Stimulated activated CD8-positive, alpha-beta memory T cell treated with anti-CD3 and anti-CD28 coated beads, Interleukin-4, amount 100 ng/mL, for 1 hour (primary cell): ENCODE measurements around the gene NCF2.

Experiments
- DNase-seq, 2 donors: peaks; one replicate each; pipeline ENCODE4 v3.0.0-alpha.2; 2020; ENCODE audit warnings: low read depth in 2 of 2, low spot score in 1 of 2

The NCF2 gene

DNA sequence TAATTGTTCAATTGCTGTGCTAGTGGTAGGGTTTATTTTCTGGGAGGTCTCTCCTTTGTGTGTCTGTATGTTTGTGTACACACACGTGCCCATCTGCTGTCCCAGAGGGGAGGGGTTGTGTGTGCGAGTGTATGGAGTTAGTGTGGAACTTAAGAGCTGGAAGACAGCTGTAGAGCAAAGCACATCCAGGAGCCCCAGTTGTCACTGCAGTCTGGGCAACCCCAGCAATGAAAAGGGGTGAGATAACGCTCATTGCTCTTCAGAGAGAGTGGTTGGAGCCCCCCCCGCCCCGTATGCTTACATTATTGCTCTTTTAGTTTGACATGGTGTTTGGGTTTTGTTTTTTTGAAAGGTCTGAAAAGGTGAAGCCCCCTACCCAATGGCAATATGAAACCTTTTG lies 36.9 kb downstream of the NCF2 start:
- DNase-seq = no peak

DNA sequence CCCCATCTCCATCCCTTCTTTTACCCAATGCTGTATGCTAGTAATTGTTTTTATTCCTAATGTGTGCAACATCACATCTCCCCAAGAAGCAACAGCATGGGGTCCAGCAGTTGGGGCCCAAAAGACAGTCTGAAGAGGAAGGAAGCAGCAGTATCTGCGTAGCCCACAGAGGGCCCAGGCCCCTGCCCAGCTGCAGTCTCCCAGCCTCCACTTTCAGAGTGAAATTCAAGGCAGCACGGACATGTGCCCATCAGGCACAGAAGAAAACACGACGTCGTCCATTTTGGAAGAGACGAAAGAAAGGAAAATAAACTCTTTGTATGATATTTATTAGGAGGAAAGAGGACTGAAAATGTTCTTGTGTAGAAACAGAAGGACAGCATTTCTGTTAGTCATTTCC lies 37.4 kb downstream of the NCF2 start:
- no peak for DNase-seq

DNA sequence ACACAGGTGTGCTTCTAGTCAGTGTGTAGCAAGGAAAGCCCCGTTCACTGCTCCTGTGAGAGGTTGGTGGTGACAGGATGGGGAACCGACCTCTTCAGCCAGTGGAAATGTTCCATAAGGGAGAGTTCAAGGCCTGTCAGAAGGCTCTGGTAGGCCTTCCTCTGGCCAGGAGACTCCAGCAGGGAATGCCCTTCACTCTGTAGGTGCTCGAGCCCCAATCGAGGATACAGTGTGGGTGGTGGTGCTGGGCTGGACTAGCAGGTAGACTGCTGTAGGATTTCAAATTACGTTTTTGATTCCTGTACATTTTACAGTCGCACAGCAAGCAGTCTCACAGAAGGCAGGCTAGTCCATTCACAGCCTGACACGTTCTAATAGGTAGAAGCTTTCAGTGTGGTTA lies 37.8 kb downstream of the NCF2 start:
- DNase-seq = no peak

DNA sequence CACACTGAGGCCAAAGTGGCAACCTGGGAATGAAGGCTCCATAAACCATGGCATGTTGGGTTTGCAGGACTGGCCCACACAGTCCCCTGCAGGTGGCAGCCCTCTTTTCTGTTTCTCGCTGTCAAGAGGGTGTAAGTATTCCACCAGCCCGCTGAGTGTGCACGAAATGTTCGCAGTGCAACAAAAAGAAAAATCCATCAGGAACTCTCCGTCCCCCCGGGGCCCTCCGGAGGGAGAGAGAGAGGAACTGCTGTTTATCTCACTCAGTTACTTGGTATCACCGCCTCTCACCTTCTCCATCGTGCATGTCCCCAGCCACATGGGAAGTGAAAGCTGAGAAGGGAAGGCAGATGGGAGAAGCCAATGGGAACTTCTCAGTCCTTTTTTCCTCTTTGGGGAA lies 38.3 kb downstream of the NCF2 start:
- DNase-seq = no peak

DNA sequence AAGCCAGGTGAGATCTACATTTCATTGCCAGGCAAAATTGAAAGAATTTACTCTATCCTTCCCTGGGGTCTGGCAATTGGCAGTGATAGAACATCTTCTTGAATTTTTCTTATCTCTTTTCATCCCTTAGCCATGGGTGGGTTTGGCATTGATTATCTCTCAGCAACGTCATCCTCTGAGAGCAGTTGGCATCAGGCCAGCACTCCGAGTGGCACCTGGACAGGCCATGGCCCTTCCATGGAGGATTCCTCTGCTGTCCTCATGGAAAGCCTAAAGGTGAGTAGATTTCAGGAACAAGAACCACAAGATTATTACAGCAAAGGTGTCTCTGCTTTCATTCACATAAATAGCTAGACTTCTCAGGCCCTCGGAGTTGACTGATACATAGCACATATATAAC lies 39.3 kb downstream of the NCF2 start:
- DNase-seq = no peak

DNA sequence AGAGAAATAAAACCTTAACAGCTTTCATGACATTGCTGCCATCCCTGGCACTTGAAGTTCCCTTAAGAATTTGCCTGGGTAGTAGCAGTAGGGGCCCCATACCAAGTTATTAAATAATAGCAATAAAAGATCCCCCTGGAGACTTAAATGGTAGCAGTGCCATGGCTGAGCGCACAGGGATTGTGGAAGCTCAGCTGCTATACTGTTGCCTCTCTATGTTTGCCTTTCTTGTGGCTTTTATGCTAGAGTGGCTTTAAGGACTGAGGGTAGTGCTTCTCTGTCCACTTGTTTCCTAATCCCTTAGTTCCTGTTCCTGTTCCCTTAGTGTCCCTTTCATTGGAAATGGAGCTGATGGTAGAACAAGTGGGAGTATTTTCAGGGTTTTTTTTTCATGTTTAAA lies 42.1 kb downstream of the NCF2 start:
- no peak for DNase-seq

DNA sequence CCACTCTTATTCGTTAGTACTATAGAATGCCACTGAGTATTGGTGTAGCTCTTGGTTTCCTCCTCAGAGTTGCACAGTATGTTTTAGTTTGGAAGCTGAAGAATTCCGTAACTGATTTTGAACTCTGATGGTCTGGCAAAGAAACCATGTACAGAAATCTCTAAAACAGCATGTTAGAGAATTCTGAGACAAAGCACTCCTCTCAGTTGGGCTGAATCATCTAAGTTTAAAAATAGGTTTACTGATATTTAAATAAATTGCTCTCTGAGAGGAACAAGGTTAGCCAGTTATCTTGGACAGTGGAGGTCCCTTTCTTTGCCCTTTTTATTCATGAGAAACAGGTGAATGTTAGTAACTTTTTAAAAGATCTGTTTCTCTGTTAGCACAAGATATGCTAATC lies 43.8 kb downstream of the NCF2 start:
- no peak for DNase-seq

DNA sequence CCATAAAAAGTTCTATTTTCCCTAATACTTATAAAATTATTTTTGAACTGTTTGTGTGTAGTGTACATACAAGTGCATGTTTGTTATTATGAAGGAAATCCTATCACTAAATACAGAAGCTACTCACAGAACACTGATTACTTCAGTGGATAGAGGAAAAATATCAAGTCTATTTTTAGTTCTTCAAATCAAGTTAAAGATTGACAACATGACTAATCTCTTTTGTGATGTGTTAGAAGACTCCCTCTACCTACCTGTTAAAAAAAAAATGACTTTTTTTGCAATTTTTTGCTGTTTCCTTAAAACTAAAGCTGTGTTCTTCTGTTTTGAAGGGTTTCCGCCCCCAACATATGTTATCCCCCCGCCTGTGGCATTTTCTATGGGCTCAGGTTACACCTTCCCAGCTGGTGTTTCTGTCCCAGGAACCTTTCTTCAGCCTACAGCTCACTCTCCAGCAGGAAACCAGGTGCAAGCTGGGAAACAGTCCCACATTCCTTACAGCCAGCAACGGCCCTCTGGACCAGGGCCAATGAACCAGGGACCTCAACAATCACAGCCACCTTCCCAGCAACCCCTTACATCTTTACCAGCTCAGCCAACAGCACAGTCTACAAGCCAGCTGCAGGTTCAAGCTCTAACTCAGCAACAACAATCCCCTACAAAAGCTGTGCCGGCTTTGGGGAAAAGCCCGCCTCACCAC lies 45.5 kb downstream of the NCF2 start:
- DNase-seq = no peak

DNA sequence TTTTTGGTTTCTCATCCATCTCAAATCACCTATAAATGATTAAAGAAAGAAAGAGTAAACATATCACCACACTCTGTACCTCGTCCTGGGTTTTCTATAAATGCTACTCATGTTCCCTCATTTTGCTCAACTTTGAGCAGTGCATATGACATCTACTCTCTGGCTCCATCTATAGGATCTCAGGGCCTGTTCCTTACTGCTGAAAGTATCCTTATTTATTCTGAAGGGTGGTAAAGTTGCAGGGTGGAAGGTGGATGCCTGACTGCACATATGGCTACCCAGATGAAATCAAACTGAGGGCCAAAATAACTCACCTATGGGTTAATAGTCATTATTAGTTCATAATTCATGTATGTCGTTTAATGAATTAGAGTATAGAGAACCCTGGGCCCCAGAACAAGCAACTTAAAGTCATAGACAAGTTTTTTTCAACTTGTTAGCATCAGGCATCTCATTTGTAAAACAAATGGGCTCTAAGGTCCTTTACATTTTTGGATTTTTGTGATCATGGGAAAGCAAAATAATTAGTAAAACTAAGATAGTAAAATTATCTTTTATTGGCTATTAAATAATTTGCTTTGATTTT lies 46.5 kb downstream of the NCF2 start:
- DNase-seq = no peak

DNA sequence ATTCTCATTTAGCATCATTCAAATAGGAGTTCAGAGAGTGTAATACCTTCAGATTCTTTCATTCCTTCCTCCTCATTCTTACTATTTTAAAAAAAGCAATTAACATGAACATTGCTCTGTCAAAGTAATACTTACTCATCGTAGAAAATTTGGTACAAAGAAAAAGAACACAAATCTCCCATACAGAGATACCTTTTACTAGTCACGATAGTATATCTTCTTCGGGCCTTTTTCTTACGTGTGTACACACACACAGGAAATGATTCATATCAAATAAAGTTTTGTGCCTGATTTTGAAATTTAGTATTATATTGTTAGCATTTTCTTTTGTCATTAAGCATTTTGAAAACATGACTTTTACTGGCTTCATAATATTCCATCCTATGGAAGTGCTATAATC lies 52.9 kb downstream of the NCF2 start:
- DNase-seq = no peak

DNA sequence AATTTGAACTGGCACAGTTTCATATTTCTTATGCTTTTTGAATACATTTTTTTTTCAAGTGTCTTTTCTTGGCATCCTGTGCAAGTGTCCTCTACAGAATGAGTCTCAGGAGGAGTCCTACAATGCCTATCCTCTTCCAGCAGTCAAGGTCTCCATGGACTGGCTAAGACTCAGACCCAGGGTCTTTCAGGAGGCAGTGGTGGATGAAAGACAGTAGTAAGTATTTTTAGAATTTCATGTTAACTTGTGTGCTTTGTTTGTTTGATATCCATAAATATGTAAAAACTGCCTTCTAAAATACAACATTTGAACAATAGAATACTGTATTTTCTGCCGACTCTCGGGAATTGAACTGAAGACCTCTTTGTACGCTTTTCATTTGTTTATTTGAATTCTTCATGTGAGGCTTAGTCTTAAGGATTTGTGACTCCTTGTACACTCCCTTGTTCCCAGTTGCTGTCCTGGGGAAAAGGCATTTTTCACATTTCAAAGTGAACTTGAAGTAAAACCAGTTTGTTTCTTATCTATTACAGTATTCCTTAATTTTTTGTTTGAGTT lies 56.6 kb downstream of the NCF2 start:
- DNase-seq = no peak

DNA sequence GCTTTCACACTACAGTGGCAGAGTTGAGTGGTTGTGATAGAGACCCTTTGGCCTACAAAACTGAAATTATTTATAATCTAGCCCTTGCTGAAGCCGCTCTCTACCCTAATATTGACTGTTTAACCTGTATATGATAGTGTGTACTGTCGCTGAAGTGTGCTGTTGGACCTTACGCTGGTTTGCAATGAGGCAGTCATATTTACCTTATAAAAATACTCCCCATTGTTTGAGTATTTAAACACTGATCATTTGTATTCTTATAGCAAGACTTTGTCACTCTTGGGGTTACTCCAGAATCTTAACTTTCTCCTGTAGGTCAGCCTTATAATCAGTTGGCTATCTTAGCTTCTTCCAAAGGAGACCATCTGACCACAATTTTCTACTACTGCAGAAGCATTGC lies 61.7 kb downstream of the NCF2 start:
- DNase-seq = no peak

DNA sequence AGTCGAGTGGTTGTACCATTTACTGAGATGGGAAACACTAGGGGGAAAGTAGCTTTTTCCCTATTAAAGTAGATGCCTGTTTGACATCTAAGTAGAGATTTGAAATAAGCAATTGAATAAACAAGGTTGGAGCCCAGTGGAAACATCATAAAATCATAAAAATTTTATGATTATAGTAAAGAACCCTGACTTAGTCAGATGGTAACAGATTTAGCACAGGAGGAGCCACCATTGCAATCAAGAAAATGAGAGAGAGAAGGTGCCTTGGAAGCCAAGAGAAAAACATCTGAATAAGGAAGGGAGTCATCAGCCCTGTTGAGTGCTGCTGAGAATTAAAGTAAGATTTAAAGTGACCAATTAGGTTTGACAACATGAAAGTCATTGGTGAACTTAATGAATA lies 68.2 kb downstream of the NCF2 start:
- no peak for DNase-seq

DNA sequence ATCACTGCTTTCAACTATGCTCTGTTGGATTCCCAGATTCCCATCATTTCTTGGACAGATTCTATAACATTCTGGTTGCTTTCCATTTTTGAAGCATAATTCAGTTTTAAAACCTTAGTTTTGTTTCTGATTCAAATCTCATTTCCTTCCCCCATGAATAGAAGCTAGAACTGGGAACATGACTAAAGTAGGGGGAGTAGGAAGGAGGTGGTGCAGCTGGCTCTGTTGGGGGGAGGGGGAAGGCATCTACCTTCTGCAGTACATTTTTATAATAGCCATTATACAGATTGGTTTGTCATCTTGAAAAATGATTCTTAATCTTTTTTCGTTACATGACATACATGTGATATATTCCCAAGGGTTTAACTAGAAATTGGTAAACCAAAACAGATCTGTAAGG lies 69.9 kb downstream of the NCF2 start:
- no peak for DNase-seq

DNA sequence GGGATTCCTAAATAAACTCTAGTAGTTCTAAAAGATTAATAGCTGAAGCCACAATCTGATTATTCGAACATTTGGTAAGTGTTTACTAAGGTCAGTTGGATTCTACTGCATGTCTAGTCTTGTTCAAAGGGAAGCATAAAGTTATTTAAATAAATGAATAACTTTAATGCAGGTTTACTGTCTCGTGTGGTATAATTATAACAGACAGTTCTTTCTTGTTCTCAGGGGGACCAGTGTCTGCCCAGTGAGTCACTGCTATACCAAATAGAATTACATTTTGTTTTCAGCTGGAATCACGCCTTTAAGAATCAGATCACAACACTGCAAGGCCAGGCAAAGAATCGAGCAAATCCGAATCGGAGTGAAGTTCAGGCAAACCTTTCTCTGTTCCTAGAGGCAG lies 72.9 kb downstream of the NCF2 start:
- no peak for DNase-seq

DNA sequence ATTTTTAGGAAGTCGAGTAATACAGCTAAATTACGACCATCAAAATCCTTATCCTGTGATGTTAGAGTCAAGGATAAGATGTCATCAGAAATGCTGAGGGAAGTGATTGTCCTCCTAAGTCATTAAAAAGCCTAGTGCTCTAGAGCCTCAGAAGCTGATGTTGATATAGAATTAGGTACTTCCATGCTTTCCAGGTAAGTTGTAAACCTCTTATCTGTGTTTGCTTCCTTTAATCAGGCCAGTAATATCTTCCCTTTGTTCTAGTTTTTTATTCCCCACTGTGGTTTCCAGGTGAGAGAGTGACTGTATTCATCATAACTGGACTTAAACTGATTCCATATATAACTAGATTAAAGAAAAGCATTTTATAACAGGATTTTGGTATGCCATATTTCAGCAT lies 73.5 kb downstream of the NCF2 start:
- DNase-seq = no peak

DNA sequence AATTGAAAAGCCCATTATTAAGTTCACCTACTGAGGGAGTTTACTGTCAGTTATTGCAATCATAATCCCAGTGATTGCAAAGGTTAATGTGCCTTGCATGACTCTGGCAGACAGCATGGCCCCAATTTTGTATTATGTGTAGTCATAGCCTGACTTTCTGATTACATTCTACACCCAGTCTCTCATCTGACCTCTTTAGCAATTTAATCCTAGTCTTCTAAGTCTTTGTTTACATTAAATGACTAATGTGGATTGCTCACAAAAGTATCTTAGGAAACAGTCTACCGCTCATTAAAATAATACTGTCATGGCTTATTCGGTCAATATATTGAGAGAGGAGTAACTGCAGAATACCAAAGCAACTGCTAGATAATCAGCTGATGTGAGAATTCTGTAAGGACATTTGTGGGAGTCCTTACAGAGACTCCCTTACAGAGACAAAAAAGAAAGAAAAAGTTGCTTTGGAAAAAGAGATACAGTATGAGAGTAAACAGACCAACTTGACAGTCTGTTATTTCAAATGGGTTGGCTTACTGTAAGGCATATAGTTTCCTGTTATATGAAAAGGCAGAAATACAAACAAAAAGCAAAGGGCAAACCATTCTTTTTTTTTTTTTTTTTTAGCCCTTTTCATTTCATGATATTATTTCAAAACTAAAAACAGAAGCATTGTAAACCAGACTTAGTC lies 75.1 kb downstream of the NCF2 start:
- no peak for DNase-seq

DNA sequence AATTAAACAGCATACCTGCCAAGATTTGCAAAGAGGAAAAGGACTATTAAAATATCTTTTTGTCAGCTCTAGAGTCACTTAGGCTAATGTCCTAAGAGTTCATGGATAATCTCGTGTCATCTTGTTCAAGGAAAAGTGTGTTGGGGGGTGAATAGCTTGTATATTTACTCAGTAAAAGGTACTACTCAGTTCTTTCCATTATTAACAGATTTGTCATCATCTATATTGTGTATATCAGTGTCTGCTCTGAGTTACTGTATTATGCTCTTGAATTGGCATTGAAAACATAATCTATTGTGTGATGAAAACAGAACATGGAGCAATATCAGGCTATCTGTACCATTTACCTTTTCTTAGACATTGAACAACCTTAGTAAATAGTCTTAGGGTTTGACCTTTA lies 76.0 kb downstream of the NCF2 start:
- DNase-seq = no peak

DNA sequence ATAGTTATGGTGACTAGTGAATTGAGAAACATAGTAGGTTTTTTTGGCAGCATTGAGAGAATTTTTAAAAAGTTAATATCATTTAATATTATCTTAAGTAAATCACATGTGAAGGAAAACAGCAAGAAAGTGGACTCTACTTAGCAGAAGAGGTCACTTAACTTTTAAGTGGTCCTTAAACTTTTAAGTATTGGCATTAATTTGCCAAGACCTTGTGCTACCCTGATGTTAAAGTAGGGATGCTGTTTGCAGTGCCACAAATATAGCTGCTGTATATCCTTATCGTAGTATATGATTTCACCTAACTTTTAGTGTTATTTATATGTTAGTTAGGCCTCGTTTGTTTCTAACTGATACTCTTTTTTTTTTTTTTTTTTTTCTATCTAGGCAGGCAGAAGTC lies 77.8 kb downstream of the NCF2 start:
- DNase-seq = no peak

DNA sequence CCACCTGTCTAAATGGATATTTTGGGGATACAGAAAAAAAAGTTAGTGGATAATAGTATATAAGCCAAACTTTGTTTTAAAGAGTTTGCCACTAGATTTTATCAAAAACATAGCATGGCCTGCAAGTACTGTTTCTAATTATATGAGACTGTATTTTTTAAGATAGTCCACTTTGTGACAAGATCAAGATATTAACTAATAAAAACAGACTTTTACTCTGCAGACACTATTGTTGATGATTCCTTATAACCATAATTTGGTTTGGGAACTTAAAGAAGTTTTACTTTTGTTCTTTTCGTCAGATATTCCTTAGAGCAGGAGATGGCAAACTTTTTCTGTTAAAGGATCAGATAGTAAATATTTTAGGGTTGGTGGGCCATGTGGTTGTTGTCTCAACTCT lies 81.6 kb downstream of the NCF2 start:
- no peak for DNase-seq

DNA sequence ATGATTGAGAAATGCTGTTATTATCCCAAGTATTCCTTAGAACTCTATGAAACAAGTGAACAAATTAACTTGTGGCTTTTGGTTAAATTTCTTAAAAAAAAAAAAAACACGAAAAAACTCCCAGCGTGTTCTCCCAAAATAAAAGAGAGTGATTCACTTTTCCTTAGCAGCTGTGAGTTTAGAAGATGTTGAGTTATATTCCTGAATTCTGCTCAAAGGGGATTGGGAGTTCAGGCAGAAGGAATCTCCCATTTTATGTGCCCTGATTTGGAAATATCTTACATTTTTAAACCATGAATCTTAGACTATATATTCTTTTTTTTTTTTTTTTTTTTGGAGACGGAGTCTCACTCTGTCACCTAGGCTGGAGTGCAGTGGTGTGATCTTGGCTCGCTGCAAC lies 83.7 kb downstream of the NCF2 start:
- no peak for DNase-seq
